Measurements from ENCODE around the gene TMED1.

The TMED1 gene

DNA sequence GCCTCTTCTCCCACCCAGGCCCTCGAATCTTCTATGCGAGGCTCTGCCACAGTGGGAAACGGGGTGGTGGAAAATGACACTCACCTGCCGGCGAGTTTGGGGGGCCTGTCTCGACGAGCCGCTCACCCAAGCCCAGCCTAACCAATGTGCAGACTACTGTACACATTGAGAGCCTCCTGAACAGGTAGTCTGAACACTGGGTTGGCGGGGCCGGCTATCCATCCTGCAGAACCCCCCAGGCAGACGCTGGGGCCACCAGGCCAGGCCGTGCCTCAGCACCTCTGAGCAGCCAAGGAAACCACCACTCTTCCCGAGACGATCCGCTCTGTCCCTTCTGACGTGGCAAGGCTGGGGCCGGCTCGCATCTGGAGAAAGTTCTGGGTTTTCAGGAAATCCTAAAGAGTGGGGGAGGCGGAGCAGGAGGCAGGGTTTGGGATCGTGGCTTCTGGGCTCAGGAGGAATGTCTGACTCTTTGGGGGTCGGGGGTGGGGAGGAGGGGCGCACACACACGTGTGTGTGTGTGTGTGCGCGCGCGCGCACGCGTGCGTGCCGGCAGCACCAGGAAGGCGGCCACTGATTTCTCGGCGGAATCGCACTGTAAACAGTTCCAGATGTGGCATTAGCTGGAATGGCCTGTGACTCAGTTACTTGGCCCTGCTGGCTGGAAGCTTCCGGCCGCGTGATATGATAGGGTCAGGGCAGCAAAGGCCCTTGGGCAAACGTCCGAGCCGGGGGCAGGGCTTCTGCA, 18.5 kb downstream of the TMED1 start:
- DNase-seq: no peak
- no peak for TF ChIP-seq GATA1 (IDR thresholded peaks at IDR 0.05; ENCODE audit: low read depth, low read length)
- TF ChIP-seq POLR2A (IDR thresholded peaks at IDR 0.05; ENCODE audit: low read length): no peak

- no peak for DNase-seq
- TF ChIP-seq GATA1 (IDR thresholded peaks at IDR 0.05; ENCODE audit: low read depth, low read length) (no peak), POLR2A (IDR thresholded peaks at IDR 0.05; ENCODE audit: low read length) (no peak)
Measured at GRCh38 chr19:10816691-10817090, 19.3 kb downstream of the TMED1 start.

- TF ChIP-seq POLR2A (IDR thresholded peaks at IDR 0.05; ENCODE audit: low read length) (no peak), GATA1 (IDR thresholded peaks at IDR 0.05; ENCODE audit: low read depth, low read length) (no peak)
Measured at GRCh38 chr19:10815969-10816644, 19.9 kb downstream of the TMED1 start.

GRCh38 chr19:10815007-10815536, 20.9 kb downstream of the TMED1 start:
- TF ChIP-seq GATA1 (IDR thresholded peaks at IDR 0.05; ENCODE audit: low read depth, low read length): no peak
- no peak for DNase-seq

More at GRCh38 chr19:10815969-10816644, 19.9 kb downstream of the TMED1 start:
- DNase-seq: no peak

DNA sequence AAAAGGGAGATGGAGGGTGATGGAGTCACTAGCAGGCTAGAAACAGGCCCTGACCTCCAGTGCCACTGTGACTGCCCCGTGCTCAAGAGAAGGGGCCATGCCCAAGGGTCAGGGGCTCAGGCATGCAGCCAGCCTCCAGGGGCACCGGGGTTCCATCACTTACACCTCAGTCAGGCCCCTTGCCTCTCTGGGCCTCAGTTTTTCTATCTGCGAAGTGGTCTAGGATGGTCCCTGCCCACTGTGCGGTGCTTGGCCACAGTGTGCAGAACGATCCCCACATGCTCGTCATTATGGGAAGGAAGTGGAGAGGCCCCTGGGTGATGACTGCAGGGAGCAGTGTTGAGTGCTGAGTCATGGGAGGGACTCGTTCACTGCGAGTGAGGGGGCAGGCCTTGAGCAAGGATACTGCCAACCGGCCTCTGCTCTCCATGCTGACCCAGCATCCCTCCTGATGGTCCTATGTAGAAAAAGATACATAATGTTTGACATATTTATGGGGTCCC, 23.1 kb downstream of the TMED1 start:
- TF ChIP-seq POLR2A (IDR thresholded peaks at IDR 0.05; ENCODE audit: low read length) (no peak), GATA1 (IDR thresholded peaks at IDR 0.05; ENCODE audit: low read depth, low read length) (no peak)
- DNase-seq: peak; percentile 90 to 91

GRCh38 chr19:10812196-10812595, 23.8 kb downstream of the TMED1 start:
- TF ChIP-seq POLR2A (IDR thresholded peaks at IDR 0.05; ENCODE audit: low read length) (no peak), GATA1 (IDR thresholded peaks at IDR 0.05; ENCODE audit: low read depth, low read length) (no peak)
- peak; percentile 48 to 61 for DNase-seq

DNA sequence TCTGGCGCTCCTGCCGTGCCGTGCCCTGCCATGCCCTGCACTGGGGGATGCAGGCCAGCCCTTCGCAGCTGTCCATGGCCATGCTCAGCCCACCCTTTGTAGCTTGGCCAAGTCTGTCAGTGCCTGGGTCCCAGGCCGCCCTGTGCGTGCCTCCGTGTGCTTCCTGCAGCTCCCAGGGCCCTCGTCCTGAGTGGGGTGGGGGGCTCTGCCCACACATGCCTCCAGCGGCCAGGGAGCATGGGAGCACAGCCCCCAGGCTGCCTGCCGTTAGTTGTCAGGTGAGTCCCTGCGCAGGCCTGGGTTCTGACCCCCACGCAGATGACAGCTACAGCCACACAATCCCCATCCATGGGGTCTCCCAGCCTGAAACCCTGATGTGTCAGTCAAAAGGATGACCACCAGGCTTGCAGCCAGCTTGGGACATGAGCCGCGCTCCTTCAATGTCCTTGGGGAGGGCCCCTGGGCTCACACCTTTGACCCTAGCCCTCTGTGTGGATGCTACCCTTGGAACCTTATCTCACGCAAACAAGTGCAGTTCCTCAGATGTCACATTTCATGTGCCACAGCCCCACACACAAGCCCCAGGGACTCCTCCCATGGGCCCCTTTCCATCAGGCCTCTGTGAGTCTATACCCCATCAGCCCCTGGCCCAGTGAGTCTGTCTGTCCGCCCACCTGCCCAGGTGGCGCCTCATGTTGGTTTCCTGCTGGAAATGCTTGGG, 24.5 kb downstream of the TMED1 start:
- TF ChIP-seq POLR2A (IDR thresholded peaks at IDR 0.05; ENCODE audit: low read length) (no peak), GATA1 (IDR thresholded peaks at IDR 0.05; ENCODE audit: low read depth, low read length) (no peak)
- DNase-seq: peak; percentile 84 to 92

- no peak for TF ChIP-seq POLR2A (IDR thresholded peaks at IDR 0.05; ENCODE audit: low read length)
- no peak for TF ChIP-seq GATA1 (IDR thresholded peaks at IDR 0.05; ENCODE audit: low read depth, low read length)
- peak; percentile 87 to 89 for DNase-seq
Measured at GRCh38 chr19:10809651-10810285, 26.2 kb downstream of the TMED1 start.

GRCh38 chr19:10808937-10809649, 26.9 kb downstream of the TMED1 start:
- DNase-seq: peak; percentile 84 to 86
- TF ChIP-seq GATA1 (IDR thresholded peaks at IDR 0.05; ENCODE audit: low read depth, low read length) (no peak), POLR2A (IDR thresholded peaks at IDR 0.05; ENCODE audit: low read length) (no peak)

DNA sequence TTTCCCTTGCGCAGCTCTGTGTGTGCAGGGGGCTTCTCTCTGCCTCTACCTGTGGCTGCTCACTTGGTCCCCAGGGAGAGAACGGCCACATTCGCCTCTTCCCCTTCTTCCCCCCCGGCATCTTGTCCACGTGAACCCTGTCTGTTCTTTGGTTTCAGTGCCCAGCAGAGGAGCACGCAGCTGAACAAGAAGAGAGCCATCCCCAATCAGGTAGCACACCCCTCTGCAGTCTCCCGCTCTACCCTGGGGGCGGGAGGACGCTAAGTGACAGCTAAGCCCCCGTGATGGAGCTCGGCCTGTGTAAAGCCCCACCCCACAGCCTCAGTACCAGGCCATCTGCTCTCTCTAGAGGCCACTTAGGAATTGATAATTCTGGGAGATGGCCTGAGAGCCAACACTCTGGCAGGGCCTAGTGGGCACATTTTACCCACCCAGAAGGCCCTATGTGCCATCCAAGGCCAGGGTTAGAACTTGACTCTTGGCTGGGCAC, 30.2 kb downstream of the TMED1 start:
- TF ChIP-seq GATA1 (IDR thresholded peaks at IDR 0.05; ENCODE audit: low read depth, low read length): no peak
- no peak for TF ChIP-seq POLR2A (IDR thresholded peaks at IDR 0.05; ENCODE audit: low read length)

GRCh38 chr19:10805065-10805757, 30.8 kb downstream of the TMED1 start:
- TF ChIP-seq GATA1 (IDR thresholded peaks at IDR 0.05; ENCODE audit: low read depth, low read length) (no peak), POLR2A (IDR thresholded peaks at IDR 0.05; ENCODE audit: low read length) (no peak)
- DNase-seq: no peak

More for the DNA sequence above, 30.2 kb downstream of the TMED1 start:
- DNase-seq: no peak

GRCh38 chr19:10803252-10803651, 32.8 kb downstream of the TMED1 start:
- no peak for TF ChIP-seq POLR2A (IDR thresholded peaks at IDR 0.05; ENCODE audit: low read length)
- TF ChIP-seq GATA1 (IDR thresholded peaks at IDR 0.05; ENCODE audit: low read depth, low read length): no peak

More at GRCh38 chr19:10803252-10803651, 32.8 kb downstream of the TMED1 start:
- DNase-seq: no peak

Data from erythroblast (primary cell).